Colonic mucosa (tissue), 4 donors: ENCODE measurements around the gene CCN6. TPM values are rescaled to one million over a fixed set of nuclear protein-coding genes. Genes with fewer than 3 reads are reported as not detected.

Source experiments
- DNase-seq: peaks from one replicate; pipeline ENCODE4 v3.0.0-alpha.2; 2020
- H3K27ac ChIP-seq: fragments of 200-600 bp; one replicate; pipeline ENCODE4 v1.8.0; 2021
- H3K27me3 ChIP-seq: fragments of 200-600 bp; one replicate; pipeline ENCODE4 v1.8.0; 2021
- H3K36me3 ChIP-seq: fragments of 200-600 bp; one replicate; pipeline ENCODE4 v1.8.0; 2021
- H3K4me1 ChIP-seq: fragments of 200-600 bp; one replicate; pipeline ENCODE4 v1.8.0; 2021; ENCODE audit warnings: mild to moderate bottlenecking
- H3K4me3 ChIP-seq: fragments of 200-600 bp; one replicate; pipeline ENCODE4 v1.8.0; 2021
- H3K9ac ChIP-seq, 2 donors: one replicate each; pipeline ENCODE4 v1.7.0; 2013; ENCODE audit warnings: control low read depth in 2 of 2, low read depth in 2 of 2, low read length in 2 of 2
- H3K9me3 ChIP-seq: fragments of 200-600 bp; one replicate; pipeline ENCODE4 v1.8.0; 2021
- CTCF ChIP-seq: fragments of 200-600 bp; IDR thresholded peaks from one replicate; pipeline ENCODE4 v1.8.0; 2022; ENCODE audit warnings: antibody characterized with exemption, mild to moderate bottlenecking
- intact Hi-C: fragments of 100-400 bp; cut with DNase I; formaldehyde crosslinking; loops from one replicate; pipeline ENCODE4 v1.14.1; 2022
- total RNA-seq, 2 donors: library from RNA; stranded (reverse); fragmentation: NEBNext Ultra II Directional in 1 of 2; extraction: Animal tissue kit (Norgen Biotek cat#: 25700) in 1 of 2; gene quantifications; one replicate each; pipeline ENCODE4 v1.2.1, GENCODE V29; 2021
- donor health status: healthy.
- donor health status: DM: no; HTN: no; CAD: no.
- donor health status: DM: no; HTN: no; CAD: no.

Gene CCN6
- total RNA-seq, 2 donors from 2014 or later = not detected

DNA sequence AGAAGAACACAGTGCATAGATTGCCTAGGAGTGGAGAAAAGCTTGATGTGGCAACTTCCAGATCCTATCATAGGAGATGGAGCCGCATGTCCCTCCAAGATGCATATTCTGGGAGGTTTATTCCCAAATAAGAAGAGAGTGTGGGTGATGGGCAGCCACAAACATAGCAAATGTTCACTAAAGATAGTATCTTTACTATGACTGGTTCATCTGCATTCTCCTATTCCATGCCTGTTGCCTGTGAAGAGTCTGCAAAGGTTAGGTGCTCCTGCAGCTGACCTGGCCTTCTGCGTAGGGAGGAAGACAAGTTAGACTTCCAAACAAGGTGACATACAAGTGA lies 14.5 kb upstream of the CCN6 start:
- no peaks in the 10 kb centered on the region for H3K36me3 ChIP-seq
- TF ChIP-seq CTCF = no peak
- no peak overlapping the region for H3K9ac ChIP-seq
- intact Hi-C loops = no loop called here
- DNase-seq = no peak
- no peaks in the 10 kb centered on the region for H3K9me3 ChIP-seq
- no peaks in the 10 kb centered on the region for H3K4me1 ChIP-seq
- H3K4me3 ChIP-seq = no peak overlapping the region
- H3K27me3 ChIP-seq = no peaks in the 10 kb centered on the region
- H3K27ac ChIP-seq = no peak overlapping the region

DNA sequence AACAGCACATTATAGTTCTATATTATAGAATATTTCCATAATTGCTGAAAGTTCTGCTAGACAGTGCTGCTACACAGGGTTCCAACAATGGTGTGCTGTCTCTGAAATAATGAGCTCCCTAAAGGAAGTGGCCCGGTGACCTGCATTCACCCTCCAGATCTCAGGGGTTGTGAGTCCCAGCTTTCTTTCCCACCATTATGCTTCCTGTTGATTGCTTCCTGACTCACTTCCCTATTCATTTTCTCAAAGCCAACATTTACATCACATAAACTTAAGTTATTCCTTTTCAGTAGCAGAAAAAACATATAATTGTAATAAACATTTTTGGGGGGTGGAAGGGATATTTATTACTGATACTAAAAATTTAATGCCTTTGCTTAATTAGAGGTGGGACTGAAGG lies 12.9 kb upstream of the CCN6 start:
- Histone ChIP-seq H3K4me3 (no peak overlapping the region), H3K9ac (no peak overlapping the region), H3K27me3 (no peaks in the 10 kb centered on the region), H3K36me3 (no peaks in the 10 kb centered on the region), H3K27ac (no peak overlapping the region), H3K4me1 (no peaks in the 10 kb centered on the region), H3K9me3 (no peaks in the 10 kb centered on the region)
- intact Hi-C loops = loop anchor here (5.0 kb wide), 2 partner anchors 329 to 784 kb away; a partner anchor contains a TSS
- TF ChIP-seq CTCF = no peak
- DNase-seq = no peak

DNA sequence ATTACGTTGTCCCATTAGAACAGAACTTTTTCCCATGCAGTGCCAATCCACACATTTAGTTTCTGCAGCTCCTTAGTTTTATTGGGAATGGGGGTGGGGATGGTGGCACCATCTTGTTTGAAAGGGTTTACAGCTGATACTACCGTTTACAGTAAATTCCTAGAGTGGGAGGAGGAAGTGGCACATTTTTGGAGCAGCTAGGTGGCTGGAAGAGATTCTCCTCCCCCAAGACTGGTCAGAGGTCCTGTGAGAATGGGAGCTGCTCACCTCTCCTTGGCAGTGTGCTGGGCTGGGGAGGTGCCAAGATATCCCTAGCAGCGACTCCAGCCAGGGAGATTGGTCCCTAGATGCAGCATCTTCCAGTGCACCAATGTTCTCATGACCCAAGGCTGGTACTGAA lies 12.4 kb upstream of the CCN6 start:
- Histone ChIP-seq H3K27me3 (no peaks in the 10 kb centered on the region), H3K4me3 (no peak overlapping the region), H3K27ac (no peak overlapping the region), H3K36me3 (no peaks in the 10 kb centered on the region), H3K9me3 (no peaks in the 10 kb centered on the region), H3K9ac (no peak overlapping the region), H3K4me1 (no peaks in the 10 kb centered on the region)
- intact Hi-C loops = loop anchor here (5.0 kb wide), 2 partner anchors 329 to 784 kb away; a partner anchor contains a TSS
- TF ChIP-seq CTCF = no peak
- no peak for DNase-seq

- peak; percentile 94 for DNase-seq
- Histone ChIP-seq H3K9ac (peak overlapping the region; percentile 61 to 67), H3K9me3 (no peaks in the 10 kb centered on the region), H3K36me3 (no peaks in the 10 kb centered on the region), H3K27ac (peak overlapping the region; percentile 66), H3K27me3 (no peaks in the 10 kb centered on the region), H3K4me1 (no peaks in the 10 kb centered on the region), H3K4me3 (peak overlapping the region; percentile 44)
- TF ChIP-seq CTCF = peak; percentile 98
- intact Hi-C loops = loop anchor here (5.0 kb wide), 2 partner anchors 331 to 786 kb away; a partner anchor contains a TSS
Observed at GRCh38 chr6:112043032-112044007, 10.6 kb upstream of the CCN6 start.

DNA sequence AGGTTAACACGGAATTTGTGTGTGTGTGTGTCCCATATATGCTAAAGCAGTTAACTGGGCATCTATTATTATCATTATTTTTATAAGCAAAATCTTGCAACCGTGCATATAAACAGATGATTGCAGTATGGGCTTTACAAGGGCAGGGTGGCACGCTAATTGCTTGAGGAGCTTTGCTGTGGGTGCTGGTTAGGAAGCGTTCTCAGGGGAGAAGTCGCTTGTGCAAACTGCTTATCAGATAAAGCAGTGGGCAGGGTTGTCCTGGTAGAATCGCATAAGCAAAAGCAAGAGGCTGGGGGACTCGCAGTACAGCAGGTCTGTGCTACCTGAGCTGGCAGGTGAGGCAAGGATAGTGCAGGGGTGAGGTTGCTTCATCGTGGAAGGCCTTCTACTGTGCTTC lies 9.7 kb upstream of the CCN6 start:
- intact Hi-C loops = loop anchor here (5.0 kb wide), 2 partner anchors 332 to 787 kb away; a partner anchor contains a TSS
- H3K36me3 ChIP-seq = no peaks in the 10 kb centered on the region
- no peaks in the 10 kb centered on the region for H3K4me1 ChIP-seq
- no peak for TF ChIP-seq CTCF
- no peak overlapping the region for H3K4me3 ChIP-seq
- no peak for DNase-seq
- no peaks in the 10 kb centered on the region for H3K27me3 ChIP-seq
- H3K9ac ChIP-seq = no peak overlapping the region
- no peak overlapping the region for H3K27ac ChIP-seq
- H3K9me3 ChIP-seq = no peaks in the 10 kb centered on the region
